ENCODE data around the gene PTPRC. TPM values are rescaled to one million over a fixed set of nuclear protein-coding genes. Genes with fewer than 3 reads are reported as not detected.

PTPRC gene
- total and polyA plus RNA-seq, 2 experiments from 2014 or later, result 0.66 to 0.86 TPM

- no peaks in the 10 kb centered on the region for H3K9me3 ChIP-seq (ENCODE audit: low read depth)
- WGBS, 2 experiments (ENCODE audit: low coverage in 1 of 2, low lambda C conversion rate in 2 of 2, missing lambda C conversion rate in 2 of 2), result 95 to 100% methylated on average over 2 of the region's 2 CpGs
- no peaks in the 10 kb centered on the region for H4K20me1 ChIP-seq (ENCODE audit: insufficient read depth)
- no peak overlapping the region for H3K4me3 ChIP-seq
- TF ChIP-seq EZH2phosphoT487 (IDR thresholded peaks at IDR 0.05; ENCODE audit: insufficient read depth, low read depth) (no peak), EZH2 (IDR thresholded peaks at IDR 0.05; ENCODE audit: insufficient read depth, poor library complexity, severe bottlenecking) (no peak)
- H3K4me2 ChIP-seq (ENCODE audit: unreplicated experiment), result no peak overlapping the region
- in situ Hi-C loops (cut with MboI), result no loop called here
- H2AFZ ChIP-seq, result no peak overlapping the region
- H3K9me2 ChIP-seq (ENCODE audit: insufficient read depth), result no peaks in the 10 kb centered on the region
- H3K4me1 ChIP-seq (ENCODE audit: insufficient read depth), result no peaks in the 10 kb centered on the region
- H3K36me3 ChIP-seq (ENCODE audit: low read depth), result no peaks in the 10 kb centered on the region
- DNase-seq, result no peak
- no peak overlapping the region for H3K27ac ChIP-seq
- no peaks in the 10 kb centered on the region for H3K27me3 ChIP-seq (replicated peaks; ENCODE audit: insufficient read depth)
- H3F3A ChIP-seq (ENCODE audit: insufficient read depth), result no peaks in the 10 kb centered on the region
- no peak overlapping the region for H3K9ac ChIP-seq
- no peaks in the 10 kb centered on the region for H3K79me2 ChIP-seq (ENCODE audit: insufficient read depth)
Observed at GRCh38 chr1:198633675-198634121, 5.1 kb upstream of the PTPRC start.

DNA sequence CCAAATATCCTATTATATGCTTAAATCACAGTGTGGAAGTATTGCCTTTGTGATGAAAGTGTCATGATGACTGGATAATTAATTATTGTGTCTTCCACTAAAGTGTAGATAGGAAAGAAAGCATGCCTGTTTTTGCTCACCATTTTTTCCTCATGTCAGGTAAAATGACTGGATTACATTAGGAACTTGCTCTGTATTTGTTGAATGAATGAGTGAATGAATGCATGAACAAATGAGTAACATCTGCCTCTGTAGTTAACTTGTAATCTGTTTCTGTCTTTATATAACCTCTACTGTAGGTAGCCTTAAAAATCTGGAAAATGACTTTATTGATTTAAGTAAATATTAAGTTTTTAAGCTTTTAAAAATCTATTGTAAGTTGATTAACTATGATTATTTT is 2.9 kb upstream of the PTPRC start:
- Histone ChIP-seq H3K4me1 (ENCODE audit: insufficient read depth) (no peaks in the 10 kb centered on the region), H3K27me3 (replicated peaks; ENCODE audit: insufficient read depth) (no peaks in the 10 kb centered on the region), H3F3A (ENCODE audit: insufficient read depth) (no peaks in the 10 kb centered on the region), H4K20me1 (ENCODE audit: insufficient read depth) (no peaks in the 10 kb centered on the region), H3K9me3 (ENCODE audit: low read depth) (no peaks in the 10 kb centered on the region), H3K36me3 (ENCODE audit: low read depth) (no peaks in the 10 kb centered on the region), H3K4me3 (no peak overlapping the region), H3K9me2 (ENCODE audit: insufficient read depth) (no peaks in the 10 kb centered on the region), H3K79me2 (ENCODE audit: insufficient read depth) (no peaks in the 10 kb centered on the region), H3K9ac (no peak overlapping the region), H3K27ac (no peak overlapping the region), H2AFZ (no peak overlapping the region), H3K4me2 (ENCODE audit: unreplicated experiment) (no peak overlapping the region)
- TF ChIP-seq EZH2phosphoT487 (IDR thresholded peaks at IDR 0.05; ENCODE audit: insufficient read depth, low read depth) (no peak), EZH2 (IDR thresholded peaks at IDR 0.05; ENCODE audit: insufficient read depth, poor library complexity, severe bottlenecking) (no peak)
- no peak for DNase-seq
- in situ Hi-C loops (cut with MboI), result no loop called here

GRCh38 chr1:198636391-198636790 is 2.4 kb upstream of the PTPRC start:
- Histone ChIP-seq H3K9me3 (ENCODE audit: low read depth) (no peaks in the 10 kb centered on the region), H4K20me1 (ENCODE audit: insufficient read depth) (no peaks in the 10 kb centered on the region), H3K4me1 (ENCODE audit: insufficient read depth) (peaks cover under 1% of the 10 kb centered on the region; the same call in 1 of the 2 replicates), H3K27me3 (replicated peaks; ENCODE audit: insufficient read depth) (no peaks in the 10 kb centered on the region), H3K27ac (no peak overlapping the region), H3K36me3 (ENCODE audit: low read depth) (no peaks in the 10 kb centered on the region), H2AFZ (no peak overlapping the region), H3F3A (ENCODE audit: insufficient read depth) (no peaks in the 10 kb centered on the region), H3K4me3 (no peak overlapping the region), H3K9me2 (ENCODE audit: insufficient read depth) (no peaks in the 10 kb centered on the region), H3K9ac (no peak overlapping the region), H3K4me2 (ENCODE audit: unreplicated experiment) (no peak overlapping the region), H3K79me2 (ENCODE audit: insufficient read depth) (no peaks in the 10 kb centered on the region)
- DNase-seq, result no peak
- in situ Hi-C loops (cut with MboI), result no loop called here
- 92 to 93% methylated on average over 2 of the region's 2 CpGs for WGBS, 2 experiments (ENCODE audit: low coverage in 1 of 2, low lambda C conversion rate in 2 of 2, missing lambda C conversion rate in 2 of 2)
- TF ChIP-seq EZH2phosphoT487 (IDR thresholded peaks at IDR 0.05; ENCODE audit: insufficient read depth, low read depth), result no peak

DNA sequence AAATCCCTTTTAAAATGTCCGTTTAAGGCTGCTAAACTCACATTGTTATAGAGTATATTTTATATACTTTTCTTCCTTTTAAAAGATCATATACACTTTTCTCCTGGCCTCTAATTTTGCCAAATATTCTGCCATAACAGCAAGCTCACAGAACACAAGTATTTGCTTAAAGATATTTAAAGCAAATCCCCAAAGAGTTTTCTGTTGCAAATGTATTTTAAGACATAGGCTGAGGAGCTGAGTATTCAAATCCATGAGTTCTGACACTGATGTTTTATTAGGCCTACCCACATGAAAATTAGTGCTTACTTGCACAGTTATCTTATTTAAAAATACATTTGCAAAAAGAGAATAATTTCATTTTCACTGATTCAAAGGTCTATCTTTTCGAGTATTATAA is 1.7 kb upstream of the PTPRC start:
- WGBS, 2 experiments (ENCODE audit: low coverage in 1 of 2, low lambda C conversion rate in 2 of 2, missing lambda C conversion rate in 2 of 2), result 57 to 67% methylated on average over 2 of the region's 2 CpGs
- Histone ChIP-seq H3K9ac (no peak overlapping the region), H3K79me2 (ENCODE audit: insufficient read depth) (no peaks in the 10 kb centered on the region), H3K4me2 (ENCODE audit: unreplicated experiment) (no peak overlapping the region), H2AFZ (peak overlapping the region; percentile 29; the same call in 1 of the 2 replicates), H3K4me1 (ENCODE audit: insufficient read depth) (peaks cover 8% of the 10 kb centered on the region), H3K9me2 (ENCODE audit: insufficient read depth) (no peaks in the 10 kb centered on the region), H3K9me3 (ENCODE audit: low read depth) (no peaks in the 10 kb centered on the region), H4K20me1 (ENCODE audit: insufficient read depth) (no peaks in the 10 kb centered on the region), H3F3A (ENCODE audit: insufficient read depth) (no peaks in the 10 kb centered on the region), H3K36me3 (ENCODE audit: low read depth) (no peaks in the 10 kb centered on the region), H3K27me3 (replicated peaks; ENCODE audit: insufficient read depth) (no peaks in the 10 kb centered on the region), H3K4me3 (no peak overlapping the region), H3K27ac (no peak overlapping the region)
- TF ChIP-seq EZH2phosphoT487 (IDR thresholded peaks at IDR 0.05; ENCODE audit: insufficient read depth, low read depth), result no peak
- no peak for TF ChIP-seq EZH2 (IDR thresholded peaks at IDR 0.05; ENCODE audit: insufficient read depth, poor library complexity, severe bottlenecking)
- no peak for DNase-seq
- in situ Hi-C loops (cut with MboI), result no loop called here

GRCh38 chr1:198637916-198638437 is 863 bp upstream of the PTPRC start:
- Histone ChIP-seq H3K9me3 (ENCODE audit: low read depth) (no peaks in the 10 kb centered on the region), H3K4me2 (ENCODE audit: unreplicated experiment) (no peak overlapping the region), H3K27me3 (replicated peaks; ENCODE audit: insufficient read depth) (no peaks in the 10 kb centered on the region), H3K9me2 (ENCODE audit: insufficient read depth) (no peaks in the 10 kb centered on the region), H3F3A (ENCODE audit: insufficient read depth) (no peaks in the 10 kb centered on the region), H2AFZ (peak overlapping the region; percentile 51; the same call in 1 of the 2 replicates), H3K36me3 (ENCODE audit: low read depth) (no peaks in the 10 kb centered on the region), H4K20me1 (ENCODE audit: insufficient read depth) (no peaks in the 10 kb centered on the region), H3K79me2 (ENCODE audit: insufficient read depth) (no peaks in the 10 kb centered on the region), H3K27ac (no peak overlapping the region), H3K4me3 (no peak overlapping the region), H3K4me1 (ENCODE audit: insufficient read depth) (peaks cover 8% of the 10 kb centered on the region), H3K9ac (no peak overlapping the region)
- DNase-seq, result no peak
- WGBS, 2 experiments (ENCODE audit: low coverage in 1 of 2, low lambda C conversion rate in 2 of 2, missing lambda C conversion rate in 2 of 2), result 83% methylated on average over 1 of the region's 1 CpG
- TF ChIP-seq EZH2 (IDR thresholded peaks at IDR 0.05; ENCODE audit: insufficient read depth, poor library complexity, severe bottlenecking) (no peak), EZH2phosphoT487 (IDR thresholded peaks at IDR 0.05; ENCODE audit: insufficient read depth, low read depth) (no peak)
- in situ Hi-C loops (cut with MboI), result no loop called here

Data from GM23248 (cell line).